ENCODE results near the gene ECI1. TPM values are rescaled to one million over a fixed set of nuclear protein-coding genes. Genes with fewer than 3 reads are reported as not detected.

ECI1 gene
- total RNA-seq, 1 experiment from 2014 or later = 157 TPM

- intact Hi-C loops (cut with micrococcal nuclease; ENCODE audit: unreplicated experiment) = no loop called here
- no peaks in the 10 kb centered on the region for H3K9me3 Mint-ChIP-seq (ENCODE audit: unreplicated experiment)
These were observed 613 bp downstream of the ECI1 start for GRCh38 chr16:2250652-2251295.

GRCh38 chr16:2246301-2246885 lies 5.0 kb downstream of the ECI1 start:
- no TSS peak for BruUV-seq (replicated peaks)
- Mint-ChIP-seq H3K27ac (ENCODE audit: unreplicated experiment) (no peak overlapping the region), H3K4me3 (ENCODE audit: unreplicated experiment) (no peak overlapping the region), H3K4me1 (ENCODE audit: low read depth, unreplicated experiment) (no peaks in the 10 kb centered on the region), H3K36me3 (ENCODE audit: insufficient read depth, unreplicated experiment) (peaks cover 84% of the 10 kb centered on the region), H3K9me3 (ENCODE audit: unreplicated experiment) (no peaks in the 10 kb centered on the region), H3K27me3 (ENCODE audit: insufficient read depth, unreplicated experiment) (no peaks in the 10 kb centered on the region)
- Histone ChIP-seq H3K4me1 (no peaks in the 10 kb centered on the region), H3K36me3 (ENCODE audit: control insufficient read depth, insufficient read depth, low read length) (no peaks in the 10 kb centered on the region; the same call in none of the 2 replicates), H3K27me3 (replicated peaks; ENCODE audit: control insufficient read depth, insufficient read depth, low read length) (no peaks in the 10 kb centered on the region), H3K9me3 (no peaks in the 10 kb centered on the region), H3K4me3 (ENCODE audit: low read depth, low read length) (no peak overlapping the region)
- ChIA-PET POLR2A (no interaction called here), CTCF (interaction anchor here (0.7 kb wide), 1 partner anchor 20 kb away, joined by 4 read pairs; no protein-coding TSS in a partner anchor)
- no peak for TF ChIP-seq CTCF (IDR thresholded peaks at IDR 0.05; ENCODE audit: insufficient read depth in 1 of 2, low read depth in 1 of 2, low read length in 1 of 2, severe bottlenecking in 1 of 2, unreplicated experiment in 1 of 2)
- intact Hi-C loops (cut with micrococcal nuclease; ENCODE audit: unreplicated experiment) = no loop called here
- no peak for DNase-seq

More at GRCh38 chr16:2250652-2251295, 613 bp downstream of the ECI1 start:
- DNase-seq = peak in 1 of 2 experiments; percentile 55
- no peaks in the 10 kb centered on the region for H3K9me3 ChIP-seq
- peaks cover 7% of the 10 kb centered on the region for H3K4me1 ChIP-seq
- BruUV-seq (replicated peaks) = TSS peak; percentile 74
- Mint-ChIP-seq H3K27ac (ENCODE audit: unreplicated experiment) (peak overlapping the region; percentile 95), H3K27me3 (ENCODE audit: insufficient read depth, unreplicated experiment) (no peaks in the 10 kb centered on the region), H3K4me3 (ENCODE audit: unreplicated experiment) (peak overlapping the region; percentile 89), H3K4me1 (ENCODE audit: low read depth, unreplicated experiment) (peaks cover 7% of the 10 kb centered on the region), H3K36me3 (ENCODE audit: insufficient read depth, unreplicated experiment) (peaks cover 91% of the 10 kb centered on the region)
- TF ChIP-seq CTCF (IDR thresholded peaks at IDR 0.05; ENCODE audit: insufficient read depth in 1 of 2, low read depth in 1 of 2, low read length in 1 of 2, severe bottlenecking in 1 of 2, unreplicated experiment in 1 of 2) = no peak
- peak overlapping the region; percentile 69 for H3K4me3 ChIP-seq (ENCODE audit: low read depth, low read length)
- H3K36me3 ChIP-seq (ENCODE audit: control insufficient read depth, insufficient read depth, low read length) = peaks cover 2% of the 10 kb centered on the region; the same call in 1 of the 2 replicates
- CTCF ChIA-PET = interaction anchor here (0.6 to 2.2 kb wide), 8 partner anchors 10 to 300 kb away, joined by 3 to 29 read pairs (median 4); partner anchors contain the start of genes CASKIN1 and PGP
- POLR2A ChIA-PET = interaction anchor here (0.5 to 2.4 kb wide), 9 partner anchors 9 to 204 kb away, joined by 3 to 21 read pairs (median 8); partner anchors contain the start of genes PGP and TRAF7
- no peaks in the 10 kb centered on the region for H3K27me3 ChIP-seq (replicated peaks; ENCODE audit: control insufficient read depth, insufficient read depth, low read length)

- intact Hi-C loops (cut with micrococcal nuclease; ENCODE audit: unreplicated experiment) = no loop called here
- Histone ChIP-seq H3K9me3 (no peaks in the 10 kb centered on the region), H3K27me3 (replicated peaks; ENCODE audit: control insufficient read depth, insufficient read depth, low read length) (no peaks in the 10 kb centered on the region), H3K4me1 (no peaks in the 10 kb centered on the region), H3K36me3 (ENCODE audit: control insufficient read depth, insufficient read depth, low read length) (no peaks in the 10 kb centered on the region; the same call in none of the 2 replicates), H3K4me3 (ENCODE audit: low read depth, low read length) (no peak overlapping the region)
- ChIA-PET CTCF (no interaction called here), POLR2A (no interaction called here)
- H3K9me3 Mint-ChIP-seq (ENCODE audit: unreplicated experiment) = no peaks in the 10 kb centered on the region
- BruUV-seq (replicated peaks) = no TSS peak
- H3K4me3 Mint-ChIP-seq (ENCODE audit: unreplicated experiment) = no peak overlapping the region
- TF ChIP-seq CTCF (IDR thresholded peaks at IDR 0.05; ENCODE audit: insufficient read depth in 1 of 2, low read depth in 1 of 2, low read length in 1 of 2, severe bottlenecking in 1 of 2, unreplicated experiment in 1 of 2) = no peak
- no peaks in the 10 kb centered on the region for H3K27me3 Mint-ChIP-seq (ENCODE audit: insufficient read depth, unreplicated experiment)
- H3K36me3 Mint-ChIP-seq (ENCODE audit: insufficient read depth, unreplicated experiment) = peaks cover 72% of the 10 kb centered on the region
- H3K4me1 Mint-ChIP-seq (ENCODE audit: low read depth, unreplicated experiment) = no peaks in the 10 kb centered on the region
- H3K27ac Mint-ChIP-seq (ENCODE audit: unreplicated experiment) = no peak overlapping the region
- no peak for DNase-seq
These were observed 6.2 kb downstream of the ECI1 start for GRCh38 chr16:2244926-2245795.
